Measurements from ENCODE around the gene ATP8A1.

Gene ATP8A1

DNA sequence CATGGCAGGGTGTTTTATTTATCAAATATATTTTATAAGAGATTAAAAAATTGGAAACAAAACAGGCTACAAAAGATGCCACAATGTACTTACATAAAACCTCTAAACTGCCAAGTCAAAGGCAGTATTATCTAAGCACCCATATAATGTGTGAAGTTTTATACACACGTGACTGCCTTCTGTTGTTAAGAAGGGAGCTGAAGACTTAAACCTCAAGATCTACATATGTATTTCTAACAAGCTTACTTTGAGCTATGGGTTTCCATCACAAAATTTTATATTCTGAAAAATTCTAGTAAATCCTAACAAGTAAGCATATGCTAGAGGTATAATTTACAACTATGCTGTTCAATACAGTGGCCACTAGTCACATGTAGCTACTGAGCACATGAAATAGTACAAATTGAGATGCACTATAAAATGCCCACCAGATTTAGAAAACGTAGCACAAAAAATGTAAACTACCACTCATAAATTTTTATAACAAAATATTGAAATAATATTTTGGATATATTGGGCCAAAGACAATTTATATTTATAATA lies 9.8 kb downstream of the ATP8A1 start:
- no peak for DNase-seq

- no peak for DNase-seq
These were observed 10.7 kb downstream of the ATP8A1 start for GRCh38 chr4:42646013-42646784.

- no peak for DNase-seq
These were observed 12.0 kb downstream of the ATP8A1 start for GRCh38 chr4:42644897-42645296.

- DNase-seq = no peak
These were observed 13.2 kb downstream of the ATP8A1 start for GRCh38 chr4:42643685-42644084.

DNA sequence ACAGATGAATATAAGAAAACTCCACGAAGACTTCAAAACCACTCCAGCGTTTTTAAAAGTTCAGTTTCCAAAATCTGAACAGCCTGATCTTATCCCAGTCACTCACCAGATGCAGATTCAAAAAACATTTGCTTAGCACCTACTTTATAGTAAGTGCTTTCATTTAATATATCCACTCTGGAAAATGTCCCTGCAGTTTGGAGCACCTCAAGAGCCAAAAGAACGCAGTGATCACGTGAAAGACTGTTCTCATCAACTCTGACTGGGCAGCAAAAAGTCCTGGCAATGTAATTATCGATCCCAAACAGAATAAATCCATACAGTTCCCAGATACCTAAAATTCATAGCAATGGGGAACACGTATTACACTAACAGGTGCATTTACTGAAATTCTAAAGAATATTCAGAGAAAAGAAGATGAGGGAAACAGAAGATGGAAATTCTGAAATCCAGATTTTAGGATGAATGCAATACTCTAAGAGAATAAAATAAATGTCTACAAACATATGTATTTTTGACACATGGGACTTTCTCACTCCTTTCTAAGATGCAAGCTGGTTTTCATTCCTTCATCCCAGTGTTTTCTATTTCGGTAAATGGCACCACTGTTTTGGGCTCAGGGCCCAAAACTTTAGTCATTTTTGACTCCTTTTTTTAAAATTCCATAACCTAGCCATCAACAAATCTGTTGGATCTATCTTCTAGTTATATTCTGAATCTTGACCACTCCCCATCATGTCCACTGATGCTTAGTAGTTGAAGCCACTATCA lies 13.9 kb downstream of the ATP8A1 start:
- DNase-seq = no peak

GRCh38 chr4:42642101-42642797 lies 14.7 kb downstream of the ATP8A1 start:
- DNase-seq = no peak

GRCh38 chr4:42641656-42642055 lies 15.2 kb downstream of the ATP8A1 start:
- DNase-seq = no peak

DNA sequence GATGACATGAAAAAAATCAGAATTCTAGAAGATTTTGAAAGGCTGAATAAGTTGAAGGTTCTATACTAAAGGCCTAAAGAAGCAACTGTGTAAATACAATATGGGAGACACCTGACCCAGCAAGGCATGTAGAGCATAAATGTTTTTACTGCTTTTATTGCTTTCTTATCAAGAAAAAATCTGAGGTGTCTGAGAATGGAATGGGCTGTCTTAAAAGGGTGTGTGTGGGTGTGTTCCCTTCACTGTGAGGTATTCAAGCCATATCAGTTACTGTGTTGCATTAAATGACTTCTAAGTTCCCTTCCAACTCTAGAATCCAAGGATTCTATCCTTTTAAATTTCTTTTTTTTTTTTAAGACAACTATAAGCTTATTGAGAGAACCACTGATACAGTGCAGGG lies 15.7 kb downstream of the ATP8A1 start:
- DNase-seq = no peak

DNA sequence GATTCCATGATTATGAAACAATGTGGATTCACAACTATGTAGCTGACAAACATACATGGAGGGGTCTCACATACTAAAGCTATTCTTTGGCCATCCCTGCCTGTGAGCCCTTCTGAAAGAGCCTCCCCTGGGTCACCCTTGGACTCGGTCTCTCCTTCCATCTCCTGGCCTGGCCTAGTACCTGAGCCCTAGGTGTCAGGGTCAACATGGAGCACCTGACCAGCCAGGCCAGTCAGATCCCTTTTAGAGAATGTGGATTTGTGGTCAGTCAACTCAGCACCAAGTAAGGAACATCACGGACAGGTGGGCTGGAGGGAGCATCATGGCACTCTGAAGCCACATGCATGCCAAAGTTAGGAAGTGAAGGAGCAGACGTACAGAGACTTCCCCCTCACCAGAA lies 16.3 kb downstream of the ATP8A1 start:
- DNase-seq = no peak

GRCh38 chr4:42638993-42639392 lies 17.9 kb downstream of the ATP8A1 start:
- no peak for DNase-seq

- no peak for DNase-seq
These were observed 18.6 kb downstream of the ATP8A1 start for GRCh38 chr4:42638321-42638720.

DNA sequence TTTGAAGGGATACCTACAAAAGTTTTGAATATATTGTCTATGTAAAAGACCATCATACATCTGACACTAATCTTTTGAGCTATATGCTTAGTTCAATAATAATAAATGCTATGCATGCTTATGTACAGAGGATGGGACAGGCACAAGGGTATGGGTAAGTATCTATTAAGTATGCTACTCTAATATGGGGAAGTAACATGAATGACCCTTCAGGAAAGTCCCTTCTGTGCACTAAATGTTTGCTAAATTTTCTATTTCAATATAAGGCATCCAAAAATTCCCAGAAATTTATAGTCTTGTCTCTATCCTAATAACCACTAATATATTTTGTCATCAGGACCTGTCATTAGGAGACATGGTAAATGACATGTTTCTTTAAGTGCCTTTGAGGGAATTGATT lies 19.0 kb downstream of the ATP8A1 start:
- DNase-seq = no peak

DNA sequence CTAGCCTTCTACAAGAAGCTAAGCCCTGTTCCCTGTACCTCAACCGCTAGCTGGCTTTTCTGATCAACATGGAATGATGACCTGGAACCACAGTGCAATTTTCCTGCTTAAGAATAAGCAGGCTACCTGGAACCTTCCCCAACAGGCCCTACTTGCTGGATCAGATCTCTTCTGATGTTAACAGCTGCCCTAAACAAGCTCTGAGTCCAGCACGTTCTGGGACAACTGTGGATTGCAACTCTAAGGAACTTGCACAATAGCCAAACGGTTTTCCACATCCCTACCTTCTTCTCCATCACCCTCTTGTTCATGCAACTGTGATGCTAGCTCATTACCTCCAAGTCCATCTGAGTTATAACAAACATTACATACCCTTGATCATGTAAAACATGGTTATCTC lies 19.8 kb downstream of the ATP8A1 start:
- DNase-seq = no peak

DNA sequence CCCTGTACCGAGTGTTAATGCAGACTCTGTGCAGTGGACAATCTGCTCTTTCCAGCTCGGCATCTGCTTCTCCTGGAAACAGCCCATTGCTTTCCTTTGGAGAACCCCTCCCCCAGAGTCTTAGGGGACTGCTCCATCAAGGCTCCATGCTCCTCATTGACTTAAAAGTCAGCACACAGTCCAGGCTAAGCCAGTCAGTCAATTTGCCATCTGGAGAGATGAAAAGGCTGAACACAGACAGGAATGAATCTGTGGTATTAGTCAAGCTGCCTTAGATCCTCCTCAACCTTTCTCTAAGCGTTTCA lies 20.3 kb downstream of the ATP8A1 start:
- DNase-seq = no peak

- DNase-seq = no peak
These were observed 23.1 kb downstream of the ATP8A1 start for GRCh38 chr4:42633605-42634388.

DNA sequence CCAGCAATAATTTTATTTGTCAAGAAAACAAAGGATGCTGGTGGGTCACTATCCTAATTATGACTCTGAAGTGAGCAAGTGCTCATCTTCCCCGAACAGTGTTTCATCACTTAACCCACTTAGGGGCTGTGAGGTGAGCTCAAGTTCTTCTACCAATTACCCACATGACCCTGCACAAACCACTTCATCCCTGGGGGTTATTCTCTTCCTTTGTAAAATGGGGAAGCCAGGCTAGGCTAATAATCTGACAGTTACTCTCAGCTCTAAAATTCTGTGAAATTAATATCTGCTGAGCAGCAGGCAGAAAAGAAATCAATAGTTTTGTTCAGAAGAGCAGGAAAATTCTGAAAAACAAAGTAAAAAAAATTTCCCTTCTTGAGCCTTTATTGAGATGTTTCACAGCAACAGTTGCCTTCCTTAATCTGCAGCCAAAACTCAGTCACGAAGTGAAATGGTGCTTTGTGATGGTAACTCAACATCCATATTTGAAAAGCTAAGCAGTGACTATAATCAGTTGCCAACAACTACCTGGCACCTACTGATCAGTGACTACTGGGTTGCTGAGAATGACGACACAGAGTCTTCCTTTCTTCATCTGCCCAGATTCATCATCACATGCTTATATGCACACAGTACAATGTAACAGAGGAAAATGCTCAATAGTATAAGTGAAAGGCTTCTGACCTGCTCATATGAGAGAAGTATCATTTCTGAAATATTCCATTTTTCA lies 24.1 kb downstream of the ATP8A1 start:
- no peak for DNase-seq

DNA sequence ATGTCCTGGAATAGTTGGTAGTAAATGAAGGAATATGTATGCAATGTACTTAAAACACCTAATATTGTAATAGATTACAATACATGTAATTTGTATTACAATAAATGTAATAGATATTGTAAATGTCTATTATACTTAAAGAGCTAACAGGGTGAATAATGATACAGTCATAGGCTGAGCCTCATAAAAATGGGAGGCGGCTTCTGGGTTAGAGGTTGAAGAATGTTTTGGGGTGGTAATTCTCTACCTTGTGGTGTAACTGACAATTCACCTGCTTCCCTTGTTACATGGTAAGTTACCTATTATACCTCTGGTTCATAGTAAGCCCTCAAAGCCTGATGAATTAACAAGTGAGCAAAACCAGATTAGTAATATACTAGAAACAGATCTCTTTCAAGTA lies 26.0 kb downstream of the ATP8A1 start:
- DNase-seq = no peak

DNA sequence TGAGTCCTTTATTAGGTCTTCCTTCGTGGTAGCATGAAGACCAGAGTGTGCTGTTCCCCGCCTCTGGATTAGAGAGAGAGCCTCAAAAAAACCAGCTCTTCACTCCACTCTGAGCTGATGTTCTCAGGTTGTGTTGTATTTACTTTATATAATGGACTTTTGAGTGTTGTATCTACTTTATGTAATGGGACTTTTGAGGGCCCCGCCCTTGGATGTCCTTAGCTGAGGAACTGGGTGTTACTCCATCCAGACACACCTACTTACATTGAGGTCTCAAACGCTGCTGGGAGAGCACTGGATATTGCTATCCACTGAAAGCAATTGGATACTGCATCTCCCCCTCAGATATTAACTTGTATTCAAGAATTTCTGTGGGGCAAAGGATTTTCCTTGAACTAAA lies 28.2 kb downstream of the ATP8A1 start:
- DNase-seq = no peak

- DNase-seq = peak; percentile 67
These were observed 28.8 kb downstream of the ATP8A1 start for GRCh38 chr4:42627885-42628646.

DNA sequence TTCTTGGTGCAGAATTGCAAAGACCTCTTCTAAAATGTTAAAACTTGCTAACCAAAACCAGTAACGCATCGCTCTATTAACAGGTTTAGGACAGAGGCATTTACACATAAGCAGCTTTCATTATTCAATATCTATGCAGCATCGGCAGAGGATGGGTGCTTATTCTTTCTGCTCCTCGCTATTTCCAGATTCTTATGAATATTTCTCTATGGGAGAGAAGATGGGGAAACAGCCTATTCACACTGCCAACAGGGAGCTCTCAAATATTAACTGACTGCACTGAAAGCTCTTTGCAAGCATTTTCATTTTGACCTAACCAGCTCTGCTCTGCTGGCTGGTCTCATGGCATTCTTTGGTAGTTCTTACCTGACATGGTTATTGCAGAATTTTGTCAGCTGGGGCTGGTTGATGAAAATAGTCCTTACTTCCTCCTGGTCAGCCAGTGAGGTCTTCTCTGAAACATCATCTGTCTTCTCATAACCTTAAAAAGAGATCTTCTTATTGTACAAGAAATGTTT lies 30.2 kb downstream of the ATP8A1 start:
- no peak for DNase-seq

- DNase-seq = no peak
These were observed 31.6 kb downstream of the ATP8A1 start for GRCh38 chr4:42625329-42625728.

All from activated CD8-positive, alpha-beta memory T cell treated with anti-CD3 and anti-CD28 coated beads for 24 hours (primary cell).